NT2/D1 (cell line): Measurements from ENCODE around the gene PHAX.

ENCODE experiments used
- YY1 ChIP-seq: IDR thresholded peaks from 2 replicates; pipeline ENCODE4 v1.6.1; 2011; ENCODE audit not compliant: insufficient read length, insufficient read depth
- ZNF274 ChIP-seq: IDR thresholded peaks from 2 replicates; pipeline ENCODE4 v1.6.1; 2011; ENCODE audit warnings: mild to moderate bottlenecking, low read depth, low read length

DNA sequence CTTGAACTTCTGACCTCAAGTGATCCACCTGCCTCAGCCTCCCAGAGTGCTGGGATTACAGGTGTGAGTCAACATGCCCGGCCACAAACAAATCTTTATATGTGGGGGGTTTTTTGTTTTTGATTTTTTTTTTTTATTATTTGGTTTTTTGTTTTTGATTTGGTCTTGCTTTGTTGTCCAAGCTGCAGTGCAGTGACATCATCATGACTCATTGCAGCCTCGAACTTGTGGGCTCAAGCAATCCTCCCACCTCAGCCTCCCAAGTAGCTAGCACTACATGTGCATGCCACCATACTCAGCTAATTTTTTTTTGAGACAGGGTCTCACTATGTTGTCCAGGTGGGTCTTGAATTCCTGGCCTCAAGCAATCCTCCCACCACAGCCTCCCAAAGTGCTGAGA, 48.1 kb upstream of the PHAX start:
- TF ChIP-seq YY1 (no peak), ZNF274 (no peak)
